Measurements from ENCODE around the gene RBM18.

The RBM18 gene

DNA sequence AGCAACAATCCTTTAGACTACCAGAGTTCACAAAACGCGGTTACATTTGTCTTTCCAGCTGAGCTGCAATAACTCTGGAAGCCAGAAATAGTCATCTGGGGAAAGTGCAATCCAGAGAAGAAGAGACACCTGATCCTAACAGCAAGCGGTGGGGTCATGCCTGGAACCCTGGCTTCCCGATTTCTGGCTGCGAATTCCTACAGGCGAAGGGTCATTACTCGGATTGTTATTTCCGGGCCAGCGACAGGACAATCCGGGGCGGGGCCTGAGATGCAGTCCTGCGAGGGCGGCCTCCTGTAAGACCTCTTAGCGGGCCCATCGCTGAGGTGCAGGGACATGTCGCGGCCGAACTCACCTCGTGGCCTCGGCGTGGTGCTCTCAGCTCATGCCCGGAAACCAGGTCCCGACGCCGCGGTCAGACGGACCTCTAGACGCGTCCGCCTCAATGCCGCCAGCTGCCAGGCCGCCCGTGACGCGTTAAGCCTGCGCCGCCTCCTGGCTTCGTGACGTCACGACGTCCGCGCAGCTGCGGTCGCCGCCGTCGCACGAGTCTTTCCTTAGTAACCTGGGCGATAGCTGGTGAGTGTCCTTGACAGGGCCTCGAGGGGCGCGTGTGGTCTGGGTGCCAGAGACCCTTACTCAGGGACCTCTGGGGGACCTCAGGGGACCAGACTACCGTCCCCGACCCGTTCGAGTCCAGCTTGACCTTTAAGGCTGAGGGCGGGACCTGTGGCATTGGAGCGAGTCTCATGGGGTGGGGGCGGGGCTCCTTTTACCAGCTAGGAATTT lies at the start of gene RBM18, which contains the start of gene MRRF:
Gene RBM18, minus strand, starts transcription at position 481 of the 789 bp plus-strand sequence. CDS start 3,348 bp downstream, outside the sequence.
Gene MRRF, plus strand, starts transcription at position 523 of the 789 bp plus-strand sequence. CDS start 6,010 bp downstream, outside the sequence.
- no peak for FAIRE-seq
- peak; percentile 81 for DNase-seq (ENCODE audit: low spot score)

DNA sequence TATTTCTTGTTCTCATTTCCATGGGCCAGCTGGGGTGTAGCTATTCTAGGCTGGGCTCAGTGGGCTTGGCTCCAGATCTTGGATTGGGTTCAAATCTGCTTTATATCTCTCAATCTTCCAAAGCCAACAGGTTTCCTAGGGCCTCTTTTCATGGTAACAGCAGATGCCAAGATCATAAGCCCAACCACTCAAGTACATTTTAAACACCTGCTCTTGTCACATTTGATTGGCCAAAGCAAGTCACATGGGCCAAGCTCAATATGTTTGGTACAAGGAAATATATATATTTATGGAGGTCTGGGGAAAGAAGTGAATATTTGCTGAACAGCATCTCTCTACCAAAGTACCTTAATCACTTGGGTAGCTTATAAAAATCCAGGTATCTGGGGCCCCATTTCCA lies 49.5 kb upstream of the RBM18 start:
- no peak for DNase-seq (ENCODE audit: low spot score)
- FAIRE-seq = no peak

GRCh38 chr9:122309861-122310260 lies 45.2 kb upstream of the RBM18 start:
- no peak for DNase-seq (ENCODE audit: low spot score)
- FAIRE-seq = no peak

- DNase-seq (ENCODE audit: low spot score) (no peak), FAIRE-seq (no peak)
Observed at GRCh38 chr9:122307925-122308324, 43.3 kb upstream of the RBM18 start.

GRCh38 chr9:122307061-122307460 lies 42.4 kb upstream of the RBM18 start:
- FAIRE-seq = no peak
- DNase-seq (ENCODE audit: low spot score) = no peak

DNA sequence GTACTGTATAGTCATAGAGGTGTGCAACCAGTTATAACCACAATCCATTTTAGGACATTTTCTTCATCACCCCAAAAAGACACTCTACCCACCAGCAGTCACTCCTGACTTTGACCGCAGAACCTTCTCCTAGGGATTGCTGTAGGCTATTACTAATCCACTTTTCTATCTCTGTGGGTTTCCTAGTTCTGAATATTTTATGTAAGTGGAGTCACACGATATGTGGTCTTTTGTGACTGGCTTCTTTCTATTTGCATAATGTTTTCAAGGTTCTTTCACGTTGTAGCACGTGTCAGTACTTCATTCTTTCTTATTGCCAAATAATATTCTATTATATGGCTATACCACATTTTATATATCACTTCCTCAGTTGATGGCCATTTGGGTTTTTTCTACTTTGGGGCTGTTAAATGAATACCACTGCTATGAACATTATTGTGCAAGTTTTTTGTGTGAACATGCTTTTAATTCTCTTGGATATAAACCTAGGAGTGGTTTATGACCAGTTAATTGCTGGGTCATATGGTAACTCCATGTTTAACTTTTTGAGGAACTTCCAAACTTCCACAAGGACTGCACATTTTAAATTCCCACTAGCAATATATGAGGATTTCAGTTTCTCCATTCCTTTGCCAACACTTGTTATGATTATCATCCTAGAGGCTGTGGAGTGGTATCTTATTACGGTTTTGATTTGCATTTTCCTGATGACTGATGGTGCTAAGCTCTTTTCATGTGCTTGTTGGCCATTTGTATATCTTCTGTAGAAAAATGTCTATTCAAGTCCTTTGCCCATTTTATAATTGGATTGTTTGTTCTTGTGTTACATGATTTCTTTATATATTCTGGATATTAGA lies 37.8 kb upstream of the RBM18 start:
- FAIRE-seq (no peak), DNase-seq (ENCODE audit: low spot score) (no peak)

- DNase-seq (ENCODE audit: low spot score) = no peak
- FAIRE-seq = no peak
Observed at GRCh38 chr9:122297512-122297911, 32.9 kb upstream of the RBM18 start.

DNA sequence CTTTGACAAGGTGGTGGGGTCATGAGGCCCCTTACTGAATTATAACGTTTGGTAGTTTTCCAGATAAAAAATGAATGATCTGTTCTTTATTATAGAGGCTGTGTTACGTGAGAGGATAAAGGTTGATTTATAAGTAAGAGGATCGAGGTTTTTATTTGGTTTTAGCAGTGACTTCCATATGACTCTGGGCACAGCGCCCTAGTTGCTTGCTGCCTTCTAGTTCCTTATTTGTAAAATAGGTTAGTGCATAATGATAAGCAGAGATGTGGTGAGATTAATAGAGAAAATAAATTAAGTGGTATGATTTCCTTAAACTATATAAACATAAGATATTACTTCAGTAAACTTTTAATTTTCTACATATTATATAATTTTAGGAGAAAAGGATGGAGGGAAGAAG lies 29.9 kb upstream of the RBM18 start:
- no peak for FAIRE-seq

DNA sequence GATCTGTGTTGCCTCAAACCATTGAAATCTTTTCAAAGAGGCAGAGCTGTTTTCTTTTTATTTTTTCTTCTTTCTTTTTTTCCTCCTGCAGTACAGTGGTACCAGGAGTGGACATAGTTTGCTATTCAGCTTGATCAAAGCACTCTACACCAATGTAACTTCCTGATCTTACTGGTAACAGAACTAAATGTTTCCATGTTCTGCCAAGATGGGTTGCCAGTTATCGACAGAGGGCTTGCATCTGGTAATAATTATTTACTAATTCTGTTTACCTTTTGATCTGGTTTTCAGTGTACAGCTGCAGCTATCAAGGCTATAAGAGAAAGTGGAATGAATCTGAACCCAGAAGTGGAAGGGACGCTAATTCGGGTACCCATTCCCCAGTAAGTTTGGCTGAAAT lies 26.8 kb upstream of the RBM18 start:
- FAIRE-seq = no peak
- DNase-seq (ENCODE audit: low spot score) = no peak

More for the DNA sequence above, 29.9 kb upstream of the RBM18 start:
- DNase-seq (ENCODE audit: low spot score) = no peak

- no peak for DNase-seq (ENCODE audit: low spot score)
- FAIRE-seq = no peak
Observed at GRCh38 chr9:122287214-122287720, 22.6 kb upstream of the RBM18 start.

DNA sequence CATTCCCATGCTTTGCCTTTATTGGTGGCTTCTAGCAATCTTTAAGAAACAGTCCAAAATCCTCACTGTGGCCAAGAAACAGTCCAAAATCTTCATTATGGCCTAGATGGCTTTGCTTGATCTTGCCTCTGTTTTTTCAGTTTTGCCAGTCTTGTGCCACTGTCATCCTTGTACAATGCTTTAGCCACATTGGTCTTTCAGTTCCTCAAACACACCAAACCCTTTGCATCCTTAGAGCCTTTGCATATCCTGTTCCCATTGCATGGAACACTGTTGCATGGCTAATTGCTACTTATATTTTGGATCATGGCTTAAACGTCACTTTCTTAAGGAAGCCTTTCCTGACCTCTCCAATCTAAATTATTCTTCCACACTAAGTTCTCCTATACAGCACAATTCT lies 22.1 kb upstream of the RBM18 start:
- DNase-seq (ENCODE audit: low spot score) = no peak
- FAIRE-seq = no peak

DNA sequence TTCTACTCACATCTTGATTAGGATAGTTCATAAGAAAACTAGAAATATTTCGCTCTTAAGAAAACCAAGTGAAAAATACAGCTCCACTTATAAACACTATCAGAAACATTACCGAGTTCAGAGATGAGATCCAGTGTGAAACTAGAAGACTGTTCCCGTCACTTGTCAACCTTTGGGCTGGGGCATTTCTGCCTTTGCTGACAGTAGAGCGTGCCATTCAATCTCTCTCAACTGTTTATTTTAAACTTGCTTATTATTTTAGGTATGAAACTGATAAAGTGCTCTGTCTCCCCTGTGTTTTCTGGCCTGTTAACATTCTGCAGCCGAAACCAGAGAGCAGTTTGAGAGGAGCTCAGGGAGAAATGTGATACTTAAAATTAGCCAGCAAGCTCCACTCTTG lies 16.7 kb upstream of the RBM18 start:
- FAIRE-seq = no peak
- DNase-seq (ENCODE audit: low spot score) = no peak

- DNase-seq (ENCODE audit: low spot score) (no peak), FAIRE-seq (no peak)
Observed at GRCh38 chr9:122277285-122277897, 12.8 kb upstream of the RBM18 start.

DNA sequence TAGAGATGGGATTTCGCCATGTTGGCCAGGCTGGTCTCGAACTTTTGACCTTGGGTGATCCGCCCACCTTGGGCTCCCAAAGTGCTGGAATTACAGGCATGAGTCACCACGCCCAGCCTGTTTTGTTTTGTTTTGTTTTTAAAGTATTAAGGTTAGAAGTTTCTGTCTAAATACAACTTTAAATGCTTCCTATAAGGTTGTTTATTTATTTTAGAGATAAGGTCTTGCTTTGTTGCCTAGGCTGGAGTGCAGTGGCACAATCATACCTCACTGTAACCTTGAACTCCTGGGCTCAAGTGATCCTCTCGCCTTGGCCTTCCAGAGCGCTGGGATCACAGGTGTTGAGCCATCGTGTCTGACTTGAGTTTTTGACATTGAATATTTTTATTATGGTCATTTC lies 11.5 kb upstream of the RBM18 start:
- FAIRE-seq = no peak
- DNase-seq (ENCODE audit: low spot score) = no peak

- no peak for DNase-seq (ENCODE audit: low spot score)
- no peak for FAIRE-seq
Observed at GRCh38 chr9:122274055-122274454, 9.4 kb upstream of the RBM18 start.

DNA sequence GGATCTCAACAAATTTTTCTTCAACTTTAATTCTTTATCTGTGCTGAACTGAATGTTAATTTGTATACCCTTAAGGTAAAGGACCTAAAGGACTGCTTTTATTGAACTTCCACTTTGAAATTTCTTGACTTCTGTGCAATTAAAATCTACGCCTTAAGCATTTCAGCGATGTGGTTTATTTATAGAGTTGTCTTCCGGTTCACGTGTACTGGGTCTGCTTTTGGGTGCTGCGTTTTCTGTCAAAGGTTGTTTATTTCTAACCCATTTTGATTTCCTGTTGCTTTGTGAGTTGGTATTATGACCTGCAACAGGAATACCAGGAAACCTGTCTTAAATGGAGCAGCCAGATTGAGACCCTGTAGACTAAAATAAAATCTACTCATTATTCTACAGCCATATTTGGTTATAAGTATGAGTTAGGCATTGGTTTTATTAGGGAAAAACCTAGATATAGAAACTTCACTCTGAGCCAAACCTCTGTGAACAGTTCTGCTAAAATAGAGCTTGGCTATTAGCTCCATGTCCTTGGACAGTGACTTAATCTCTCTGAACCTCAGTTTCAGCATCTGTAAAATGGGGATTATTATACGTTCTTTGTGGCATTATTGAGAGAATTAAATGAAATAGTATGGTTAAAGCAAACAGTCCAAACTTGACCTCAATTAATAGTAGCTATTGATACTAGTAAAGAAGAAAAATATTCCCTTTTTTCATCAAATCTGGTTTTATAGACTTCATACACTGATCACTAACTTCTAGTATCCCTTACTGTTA lies 3.6 kb upstream of the RBM18 start:
- no peak for DNase-seq (ENCODE audit: low spot score)
- no peak for FAIRE-seq

DNA sequence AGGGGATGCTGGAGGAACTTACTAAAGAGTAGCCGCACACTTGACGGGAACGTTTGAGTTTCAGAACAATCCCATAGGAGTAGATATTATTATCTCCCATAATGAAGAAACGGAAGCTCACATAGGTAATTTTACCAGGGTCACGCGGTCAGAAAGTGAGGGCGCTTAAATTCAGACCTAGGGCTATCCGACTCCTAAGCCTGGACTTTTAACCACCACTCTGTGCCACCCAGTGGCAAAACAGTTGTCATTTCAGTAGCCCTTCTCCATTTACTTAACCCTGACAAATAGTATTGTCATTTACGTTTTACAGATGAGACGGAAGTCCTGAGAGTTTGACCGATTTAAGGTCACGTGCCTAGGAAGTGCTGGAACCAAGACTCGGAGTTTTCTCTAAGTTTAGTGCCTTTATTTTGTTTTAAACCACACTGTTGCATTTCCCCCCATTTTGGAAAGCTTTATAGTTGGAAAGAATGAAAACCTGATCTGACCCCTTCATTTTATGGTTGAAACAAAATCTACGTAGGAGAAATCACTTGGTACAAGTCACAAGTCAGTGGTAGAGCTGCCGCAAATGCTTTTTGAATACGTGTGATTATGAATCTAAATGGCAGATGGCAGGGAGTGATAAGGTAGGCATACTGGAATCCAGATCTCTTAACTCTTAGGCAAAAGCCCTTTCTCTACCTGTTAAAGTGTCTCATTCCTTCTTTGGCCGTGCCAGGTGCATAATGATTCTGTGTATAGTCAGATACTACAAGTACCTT lies 692 bp upstream of the RBM18 start:
- DNase-seq (ENCODE audit: low spot score) = peak; percentile 46
- FAIRE-seq = no peak

- DNase-seq (ENCODE audit: low spot score) (no peak), FAIRE-seq (no peak)
Observed at GRCh38 chr9:122263699-122264349, 816 bp downstream of the RBM18 start.

GRCh38 chr9:122262073-122262472 lies 2.6 kb downstream of the RBM18 start:
- DNase-seq (ENCODE audit: low spot score) (no peak), FAIRE-seq (no peak)

DNA sequence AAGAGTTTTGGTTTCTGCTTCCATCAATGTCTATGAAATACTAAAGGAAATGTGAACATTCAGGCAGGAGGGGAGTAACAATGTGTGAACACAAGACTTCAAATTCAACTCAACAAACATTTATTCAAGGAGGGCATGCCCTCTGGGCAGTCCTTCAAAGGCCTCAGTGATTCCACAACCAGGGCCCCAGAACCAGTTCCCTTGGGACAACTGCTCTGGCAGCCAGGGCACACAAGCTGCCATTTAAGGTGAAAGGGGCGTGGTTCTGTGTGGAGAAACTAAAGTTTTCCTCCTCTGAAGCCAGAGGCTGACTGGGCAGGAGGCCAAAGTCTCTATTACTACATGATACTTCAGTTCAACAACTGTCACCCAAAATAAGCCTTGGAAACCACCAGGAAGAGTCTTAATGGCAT lies 3.2 kb downstream of the RBM18 start:
- FAIRE-seq (no peak), DNase-seq (ENCODE audit: low spot score) (no peak)

Data from RCC 7860 (cell line).